ENCODE results near the gene TSPO. TPM values are rescaled to one million over a fixed set of nuclear protein-coding genes. Genes with fewer than 3 reads are reported as not detected.
A peak's percentile ranks its signal among the peaks of the same experiment; 100 is the strongest.
"Not testable (repeated sequence)": the region's sequence is repeated elsewhere in the genome, so short reads cannot be mapped to it uniquely, and the experiment has no call there.

TSPO gene
- 111 TPM for total RNA-seq

- peak; percentile 19 for DNase-seq
Observed at GRCh38 chr22:43151251-43152002, at the start of gene TSPO. Gene TSPO (plus strand): TSS chr22:43151559. CDS start chr22:43159239, 7,680 bp downstream.

GRCh38 chr22:43104056-43104625, 47.2 kb upstream of the TSPO start:
- DNase-seq = not testable (repeated sequence)

DNA sequence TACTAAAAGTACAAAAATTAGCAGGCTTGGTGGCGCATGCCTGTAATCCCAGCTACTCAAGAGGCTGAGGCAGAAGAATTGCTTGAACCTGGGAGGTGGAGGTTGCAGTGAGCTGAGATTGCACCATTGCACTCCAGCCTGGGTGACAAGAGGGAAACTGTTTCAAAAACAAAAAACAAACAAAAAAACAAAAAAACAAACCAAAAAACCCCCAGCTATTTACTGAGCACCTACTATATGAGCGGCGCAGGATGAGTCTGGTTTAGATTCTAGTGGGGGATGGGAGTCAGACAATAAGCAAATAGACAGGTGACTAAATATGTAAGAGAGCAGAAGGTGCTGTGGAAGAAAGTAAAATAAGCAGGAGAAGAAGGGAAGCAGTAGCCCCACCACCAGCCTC, 46.4 kb upstream of the TSPO start:
- not testable (repeated sequence) for DNase-seq

GRCh38 chr22:43106302-43106701, 45.1 kb upstream of the TSPO start:
- DNase-seq = no peak

DNA sequence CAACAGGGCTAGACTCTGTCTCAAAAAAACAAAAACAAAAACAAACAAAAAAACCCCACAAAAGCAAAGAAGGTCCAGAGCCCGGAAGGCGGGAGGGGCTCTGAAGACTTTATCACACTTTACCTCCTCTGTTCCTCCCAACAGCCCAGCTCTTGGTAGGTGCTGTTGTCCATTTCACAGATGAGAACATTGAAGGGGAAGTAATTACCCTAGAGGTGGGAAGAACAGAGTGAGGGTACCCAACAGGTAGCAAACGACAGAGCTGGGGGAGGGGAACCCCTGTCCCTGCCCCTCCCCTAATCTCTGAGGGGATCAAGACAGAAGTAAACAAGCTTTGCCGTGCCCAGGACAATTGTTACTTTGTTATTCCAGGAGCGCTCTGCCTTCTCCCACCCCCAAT, 41.8 kb upstream of the TSPO start:
- no peak for DNase-seq

- no peak for DNase-seq
Observed at GRCh38 chr22:43109921-43110443, 41.4 kb upstream of the TSPO start.

DNA sequence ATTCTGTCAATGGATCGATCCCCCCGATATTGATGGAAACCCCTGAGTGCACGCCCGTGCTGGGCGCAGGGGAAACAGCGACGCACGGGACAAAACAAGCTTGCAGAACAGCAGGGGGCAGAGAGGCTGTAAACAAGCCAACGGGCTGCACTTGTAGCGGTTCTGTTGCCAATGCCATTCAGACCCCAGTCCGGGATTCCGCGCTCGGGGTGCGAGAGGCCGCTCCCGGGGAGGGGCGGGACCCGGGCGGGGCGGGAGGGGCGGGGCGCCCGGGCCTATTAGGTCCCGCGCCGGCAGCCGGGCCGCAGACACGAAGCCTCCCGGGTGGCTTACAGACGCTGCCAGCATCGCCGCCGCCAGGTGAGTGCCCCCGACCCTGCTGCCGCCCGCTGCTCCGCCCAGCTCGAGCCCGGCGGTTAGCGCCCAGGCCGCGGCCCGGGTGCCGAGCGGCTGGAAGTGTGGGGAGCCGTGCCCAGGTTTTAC, 40.9 kb upstream of the TSPO start, which contains the start of gene BIK:
TSS of gene BIK (plus strand) at position 307 of the 483 bp plus-strand sequence. CDS start 13,273 bp downstream, outside the sequence.
- no peak for DNase-seq

DNA sequence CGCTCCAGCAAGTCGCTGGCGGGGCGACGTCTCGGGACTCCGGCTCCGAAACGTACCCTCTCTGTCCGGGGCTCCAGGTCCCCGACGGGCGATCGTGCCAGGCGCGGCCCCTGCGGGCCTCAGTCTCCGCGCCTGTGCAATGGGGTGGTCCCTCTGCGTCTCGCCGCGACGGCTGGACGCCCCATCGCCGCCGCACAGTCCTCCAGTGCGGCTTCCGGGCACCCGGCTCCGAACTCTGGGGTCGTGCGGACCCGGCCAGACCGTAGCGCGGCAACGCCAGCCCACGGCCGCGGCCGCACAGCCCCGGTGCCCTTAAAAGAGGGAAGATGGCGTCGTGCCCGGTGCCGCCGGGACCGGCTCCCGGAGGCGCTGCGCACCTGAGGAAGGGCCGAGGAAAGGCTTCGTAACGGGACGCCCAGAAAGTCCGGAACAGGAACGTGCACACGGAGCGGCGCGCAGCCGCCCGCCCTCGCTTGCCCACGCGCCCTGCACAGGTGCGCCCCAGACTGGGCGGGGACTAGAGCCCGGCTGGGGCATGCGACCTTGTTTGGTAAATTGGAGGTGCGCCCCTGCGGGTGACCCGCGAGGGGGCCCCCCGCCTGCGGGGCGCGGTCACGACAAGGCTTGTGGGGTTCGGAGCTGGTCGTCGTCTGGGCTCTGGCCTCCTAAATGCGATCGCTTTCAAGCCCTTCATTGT, 40.3 kb upstream of the TSPO start:
- no peak for DNase-seq

DNA sequence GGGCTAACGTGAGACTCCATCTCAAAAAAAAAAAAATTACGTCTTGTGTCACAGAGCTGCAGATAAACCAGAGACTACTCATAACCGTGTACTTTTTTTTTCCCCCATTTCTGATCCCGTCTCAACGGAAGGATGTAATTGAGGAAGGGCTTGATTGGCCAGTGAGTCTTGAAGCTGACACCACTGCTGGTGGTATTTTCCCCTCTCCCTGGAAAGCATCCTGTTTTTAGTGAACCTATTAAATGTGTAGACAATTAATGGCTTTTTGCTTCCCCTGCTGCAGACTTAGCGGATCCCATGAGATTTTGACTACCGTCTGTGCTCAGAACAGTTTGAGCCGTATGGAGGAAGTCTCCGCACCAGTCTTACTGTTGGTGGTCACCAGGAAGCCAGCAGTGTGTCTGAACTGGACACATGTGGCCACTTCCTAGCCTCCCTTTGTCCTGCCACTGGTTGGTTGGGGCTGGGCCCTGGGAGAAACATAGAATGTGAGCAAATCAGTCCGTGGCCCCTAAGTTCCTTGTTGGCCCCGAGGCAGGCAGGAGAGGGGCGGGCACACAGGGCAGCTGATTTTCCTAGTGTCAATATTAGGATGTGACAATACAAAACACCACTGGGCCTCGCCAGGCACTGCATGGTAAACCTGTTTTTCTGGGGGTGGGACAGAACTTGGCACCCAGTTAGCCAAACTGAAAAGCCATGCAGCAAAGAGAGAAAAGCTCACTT, 37.7 kb upstream of the TSPO start:
- DNase-seq = no peak

GRCh38 chr22:43114958-43115357, 36.4 kb upstream of the TSPO start:
- DNase-seq = no peak

DNA sequence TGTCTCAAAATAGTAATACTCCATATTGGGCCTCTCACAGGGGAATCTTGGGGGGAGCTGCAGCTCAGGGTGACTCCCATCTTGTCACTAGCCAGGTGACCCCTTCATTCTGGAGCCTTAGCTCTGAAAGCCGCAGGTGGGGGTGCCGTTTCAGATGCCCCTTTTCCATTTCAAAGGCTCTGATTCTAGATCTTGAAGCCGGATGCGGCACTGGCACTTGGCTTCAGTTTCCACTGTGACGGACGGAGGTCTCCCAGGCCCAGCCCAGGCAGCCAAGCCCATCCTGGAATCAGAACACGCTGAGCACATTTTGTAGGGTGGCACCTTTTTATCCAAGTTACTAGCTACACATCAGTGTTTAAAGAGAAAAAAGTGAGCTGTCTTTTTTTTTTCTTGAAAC, 34.4 kb upstream of the TSPO start:
- no peak for DNase-seq

DNA sequence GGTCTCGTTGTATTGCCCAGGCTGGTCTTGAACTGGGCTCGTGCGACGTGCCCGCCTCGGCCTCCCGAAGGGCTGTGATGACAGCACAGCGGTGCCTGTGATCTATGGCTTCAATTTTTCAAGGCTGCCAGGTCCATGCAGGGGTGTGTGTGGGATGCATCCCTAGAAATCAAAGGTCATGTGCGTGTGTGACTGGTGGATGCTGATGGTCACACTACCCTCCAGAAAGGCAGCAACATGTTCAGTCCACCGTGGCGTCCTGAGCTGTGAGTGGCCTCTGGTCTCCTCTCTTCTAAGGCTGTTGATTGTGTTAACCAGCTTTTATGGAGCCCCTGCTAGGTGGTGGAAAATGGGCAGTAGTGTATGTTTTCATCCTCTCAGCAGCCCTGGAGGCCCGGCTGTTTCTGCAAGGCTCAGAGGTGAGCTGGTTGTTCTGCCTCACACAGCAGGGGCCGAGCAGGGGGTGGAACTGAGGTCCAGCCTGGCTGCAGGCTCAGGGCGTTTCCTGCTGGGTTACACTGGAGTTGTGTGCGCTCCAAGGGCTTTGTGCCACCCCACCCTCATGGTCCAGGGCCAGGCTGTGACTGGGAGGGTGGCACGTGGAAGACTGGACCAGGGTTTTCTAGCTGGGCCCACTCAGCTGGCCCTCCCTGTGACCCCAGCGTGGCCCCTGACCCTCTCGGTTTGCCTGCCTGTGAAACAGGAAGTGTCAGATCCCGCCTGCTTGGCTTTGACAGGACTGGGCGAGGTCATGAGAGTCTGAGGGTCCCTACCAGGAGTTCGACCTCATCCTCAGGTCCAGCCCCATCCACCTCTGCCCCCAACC, 33.1 kb upstream of the TSPO start:
- no peak for DNase-seq

GRCh38 chr22:43118953-43119458, 32.4 kb upstream of the TSPO start:
- no peak for DNase-seq

DNA sequence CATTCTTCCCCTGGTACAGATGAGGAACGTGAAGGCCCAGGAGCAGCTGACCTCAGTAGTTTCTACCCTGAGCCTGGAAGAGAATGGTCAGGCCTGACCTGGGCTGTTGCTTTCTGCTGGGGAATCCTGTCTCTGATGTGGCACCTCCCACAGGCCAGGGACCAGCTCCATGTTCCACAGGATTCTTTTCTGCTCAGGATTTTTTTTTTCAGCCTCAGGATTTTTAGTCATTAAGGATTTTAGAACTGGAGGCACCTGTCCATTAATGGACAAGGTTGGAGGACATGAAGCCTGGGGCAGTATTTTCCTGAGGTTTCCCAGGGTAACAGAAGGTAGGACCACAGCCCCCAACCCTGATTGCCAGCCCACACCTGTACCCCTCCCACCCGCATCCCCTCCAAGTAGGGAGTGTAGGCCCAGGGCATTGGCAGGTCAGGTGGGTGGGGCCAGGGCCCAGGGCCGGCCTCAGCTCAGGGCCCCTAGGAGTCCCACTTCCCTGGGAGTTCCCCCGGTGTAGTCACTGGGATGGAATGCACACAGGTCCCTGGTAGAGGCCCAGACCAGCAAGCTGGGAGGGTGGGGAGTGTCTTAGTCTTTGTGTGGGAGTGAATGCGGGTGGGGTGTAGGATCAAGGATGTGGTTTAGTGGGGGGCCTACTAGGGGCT, 24.7 kb upstream of the TSPO start:
- DNase-seq = no peak

DNA sequence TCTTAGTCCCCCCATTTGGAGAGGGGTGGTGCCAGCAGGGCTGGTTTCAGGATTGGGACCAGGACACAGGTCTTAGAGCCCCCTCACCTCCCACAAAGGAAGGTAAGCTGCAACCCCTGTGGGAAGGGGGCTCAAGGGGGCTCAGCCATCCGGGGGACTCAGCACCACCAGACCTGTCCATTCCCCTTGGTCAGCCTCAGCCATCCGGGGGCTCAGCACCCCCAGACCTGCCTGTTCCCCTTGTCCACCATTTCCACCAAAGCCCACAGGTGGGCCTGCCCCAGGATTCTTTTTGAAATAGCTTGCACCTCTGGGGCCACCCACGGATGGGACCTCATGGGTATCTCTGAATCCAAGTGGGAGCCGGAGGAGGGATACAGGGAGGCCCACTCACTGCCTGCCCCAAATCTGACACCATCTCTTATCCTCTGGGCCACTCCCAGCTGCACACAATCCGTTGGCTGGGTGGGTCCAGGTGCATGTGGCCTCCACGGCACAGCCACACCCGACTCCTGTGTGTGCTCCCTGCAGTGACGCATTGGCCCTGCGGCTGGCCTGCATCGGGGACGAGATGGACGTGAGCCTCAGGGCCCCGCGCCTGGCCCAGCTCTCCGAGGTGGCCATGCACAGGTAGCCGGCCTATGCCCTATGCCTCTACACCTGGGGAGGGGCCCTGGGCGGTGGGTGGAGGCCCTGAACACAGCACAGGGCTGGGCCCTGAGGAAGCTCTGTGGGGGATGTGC, 24.0 kb upstream of the TSPO start:
- DNase-seq = no peak

DNA sequence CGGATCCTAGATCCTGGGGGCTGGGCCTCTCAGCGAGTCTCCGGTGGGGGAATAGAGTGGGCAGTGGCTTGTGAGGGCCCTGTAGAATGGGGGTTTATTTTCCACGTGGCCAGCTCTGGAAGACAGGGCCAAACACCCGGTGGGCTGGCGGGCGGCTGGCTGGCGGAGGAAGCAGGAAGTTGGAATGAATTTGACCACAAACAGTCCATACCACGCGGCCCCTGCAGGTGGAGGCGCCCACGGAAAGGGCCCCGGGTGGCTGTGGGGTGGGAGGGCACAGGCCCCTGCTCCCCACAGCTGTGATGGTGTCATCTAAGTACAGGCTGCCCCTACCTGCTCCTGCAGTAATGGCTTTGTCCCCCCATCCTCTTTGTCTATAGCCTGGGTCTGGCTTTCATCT, 23.2 kb upstream of the TSPO start:
- no peak for DNase-seq

- no peak for DNase-seq
Observed at GRCh38 chr22:43128928-43129424, 22.4 kb upstream of the TSPO start.

- DNase-seq = no peak
Observed at GRCh38 chr22:43129426-43130425, 21.6 kb upstream of the TSPO start.
